HUES6 (cell line): ENCODE results near the gene NHERF1.

ENCODE experiments used
- H3K27ac ChIP-seq: 2 replicates; pipeline ENCODE4 v1.7.0; 2013; ENCODE audit warnings: low read depth, mild to moderate bottlenecking, low read length, inconsistent platforms
- H3K27me3 ChIP-seq: 2 replicates; pipeline ENCODE4 v1.6.1; 2013; ENCODE audit warnings: low read length; ENCODE audit not compliant: control insufficient read depth, insufficient read depth
- H3K36me3 ChIP-seq: 2 replicates; pipeline ENCODE4 v1.6.1; 2013; ENCODE audit warnings: low read length; ENCODE audit not compliant: control insufficient read depth, insufficient read depth
- H3K4me1 ChIP-seq: 2 replicates; pipeline ENCODE4 v1.6.1; 2013; ENCODE audit warnings: low read length; ENCODE audit not compliant: control insufficient read depth, insufficient read depth
- H3K4me3 ChIP-seq: 2 replicates; pipeline ENCODE4 v1.5.1; 2013; ENCODE audit warnings: low read depth, low read length
- H3K9ac ChIP-seq: one replicate; pipeline ENCODE4 v1.6.1; 2013; ENCODE audit warnings: mild to moderate bottlenecking, low read length
- H3K9me3 ChIP-seq: 2 replicates; pipeline ENCODE4 v1.6.1; 2013; ENCODE audit warnings: low read depth, low read length; ENCODE audit not compliant: control insufficient read depth, insufficient read depth

NHERF1 gene

DNA sequence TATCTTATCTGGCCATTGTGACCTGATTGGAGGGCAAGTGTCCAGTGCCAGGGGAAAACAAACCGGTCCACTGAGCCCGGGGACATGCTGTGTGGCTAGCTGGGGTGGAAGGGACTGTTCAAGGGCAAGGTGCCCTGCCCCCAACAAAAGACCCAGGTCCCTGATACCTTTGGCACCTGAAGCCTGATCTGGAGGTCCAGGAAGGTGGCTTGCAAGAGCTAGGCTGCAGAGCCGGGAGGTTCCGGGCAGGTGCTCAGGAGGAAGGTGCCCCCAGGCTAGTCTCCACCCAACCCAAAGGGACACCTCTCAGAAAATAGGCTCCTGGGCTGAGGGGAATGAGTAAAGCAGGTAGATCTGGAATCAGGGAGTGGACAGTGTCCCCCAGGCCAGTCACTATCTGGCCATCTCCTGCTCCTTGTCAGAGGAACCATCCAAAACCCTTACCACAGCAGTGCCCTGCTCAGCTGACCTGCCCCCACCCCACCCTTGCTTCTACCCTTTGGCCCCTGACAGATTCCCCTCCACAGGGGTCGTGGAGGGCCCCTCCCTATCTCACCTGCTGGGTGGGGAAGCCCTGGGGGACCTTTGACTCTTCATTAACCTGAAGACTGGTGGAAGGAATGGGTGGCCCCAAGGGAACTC lies 21.5 kb downstream of the NHERF1 start:
- Histone ChIP-seq H3K4me3 (no peak overlapping the region), H3K27me3 (no peaks in the 10 kb centered on the region), H3K27ac (no peak overlapping the region), H3K4me1 (no peaks in the 10 kb centered on the region), H3K36me3 (peaks cover 70% of the 10 kb centered on the region), H3K9ac (no peak overlapping the region), H3K9me3 (no peaks in the 10 kb centered on the region)

DNA sequence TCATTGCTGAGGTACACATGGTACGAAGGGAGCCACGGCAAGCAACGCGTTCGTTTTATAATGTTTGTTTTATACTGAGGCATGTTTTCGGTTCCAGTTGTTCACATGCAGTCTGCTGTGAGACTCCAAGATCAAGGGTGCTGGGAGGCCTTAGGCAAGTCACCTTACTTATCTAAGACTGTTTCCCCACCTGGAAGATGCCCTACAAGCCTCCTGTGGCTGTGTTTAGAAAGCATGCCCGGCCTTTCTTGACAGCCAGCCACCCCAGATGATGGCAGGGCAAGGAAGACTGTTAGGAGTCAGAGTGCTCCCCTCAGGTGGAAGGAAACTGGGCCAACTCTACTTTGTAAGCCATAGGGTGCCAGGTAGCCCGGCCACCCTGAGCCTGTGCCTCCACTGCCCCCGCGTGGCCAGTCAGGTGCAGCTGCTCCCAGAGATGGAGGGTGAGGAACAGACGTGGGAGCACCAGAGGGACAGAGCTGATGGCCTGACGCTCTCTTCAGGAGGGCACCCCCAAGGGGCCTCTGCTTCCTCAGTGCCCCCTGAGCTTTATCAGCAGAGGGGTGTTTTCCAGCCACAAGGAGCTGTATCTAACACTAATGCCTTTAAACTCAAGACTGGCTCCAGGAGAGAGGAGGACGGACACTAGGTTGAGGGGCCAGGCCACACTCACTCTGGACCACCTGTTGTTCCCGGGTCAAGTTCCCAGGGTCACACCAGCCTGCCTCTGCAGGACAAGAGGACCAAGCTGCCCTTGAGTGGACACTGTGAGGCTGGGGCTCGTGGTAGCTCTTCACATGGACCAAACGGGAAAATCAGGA lies 22.3 kb downstream of the NHERF1 start:
- Histone ChIP-seq H3K27ac (no peak overlapping the region), H3K4me1 (no peaks in the 10 kb centered on the region), H3K36me3 (peaks cover 69% of the 10 kb centered on the region), H3K9ac (no peak overlapping the region), H3K9me3 (no peaks in the 10 kb centered on the region), H3K4me3 (no peak overlapping the region), H3K27me3 (no peaks in the 10 kb centered on the region)

DNA sequence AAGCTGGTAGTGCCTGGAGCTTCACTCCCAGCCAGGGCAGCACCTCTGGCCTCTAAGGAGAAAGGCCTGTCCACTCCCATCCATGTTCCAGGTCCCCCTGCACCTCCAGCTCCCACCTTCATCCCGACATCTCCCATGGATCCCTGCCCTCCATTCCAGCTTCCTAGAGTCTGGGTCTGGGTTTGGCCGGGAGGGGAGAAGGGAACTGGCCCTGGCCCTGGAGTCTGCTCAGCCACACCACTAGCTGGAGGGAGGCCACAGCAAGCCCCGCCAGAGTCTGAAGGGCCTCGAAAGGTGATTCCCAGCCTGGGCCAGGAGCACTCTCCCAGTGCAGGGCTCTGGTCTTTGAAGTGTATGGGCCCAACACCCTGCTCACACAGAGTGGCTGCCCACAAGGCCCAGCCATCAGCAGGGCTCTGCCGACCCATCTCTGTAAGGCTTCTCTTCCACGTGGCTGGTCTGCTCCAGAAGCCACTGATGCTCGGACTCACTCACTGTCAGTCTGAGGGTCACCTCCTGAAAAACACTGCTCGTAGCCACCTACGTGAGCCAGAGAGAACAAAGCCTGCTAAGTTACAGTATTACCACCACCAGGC lies 23.0 kb downstream of the NHERF1 start:
- H3K36me3 ChIP-seq: peaks cover 66% of the 10 kb centered on the region
- H3K27ac ChIP-seq: no peak overlapping the region
- no peaks in the 10 kb centered on the region for H3K4me1 ChIP-seq

GRCh38 chr17:74772053-74772452 lies 23.6 kb downstream of the NHERF1 start:
- Histone ChIP-seq H3K9ac (no peak overlapping the region), H3K4me3 (no peak overlapping the region), H3K36me3 (peaks cover 62% of the 10 kb centered on the region), H3K9me3 (no peaks in the 10 kb centered on the region), H3K4me1 (peaks cover 2% of the 10 kb centered on the region; the same call in 1 of the 2 replicates), H3K27me3 (no peaks in the 10 kb centered on the region), H3K27ac (no peak overlapping the region)

More for the DNA sequence above, 23.0 kb downstream of the NHERF1 start:
- H3K27me3 ChIP-seq: no peaks in the 10 kb centered on the region
- H3K9ac ChIP-seq: no peak overlapping the region
- H3K4me3 ChIP-seq: no peak overlapping the region
- no peaks in the 10 kb centered on the region for H3K9me3 ChIP-seq

- no peak overlapping the region for H3K27ac ChIP-seq
- no peaks in the 10 kb centered on the region for H3K27me3 ChIP-seq
- H3K4me3 ChIP-seq: no peak overlapping the region
- H3K4me1 ChIP-seq: peaks cover 6% of the 10 kb centered on the region; the same call in 1 of the 2 replicates
- no peaks in the 10 kb centered on the region for H3K9me3 ChIP-seq
- H3K36me3 ChIP-seq: peaks cover 57% of the 10 kb centered on the region
- H3K9ac ChIP-seq: no peak overlapping the region
Measured at GRCh38 chr17:74773414-74773813, 25.0 kb downstream of the NHERF1 start.

DNA sequence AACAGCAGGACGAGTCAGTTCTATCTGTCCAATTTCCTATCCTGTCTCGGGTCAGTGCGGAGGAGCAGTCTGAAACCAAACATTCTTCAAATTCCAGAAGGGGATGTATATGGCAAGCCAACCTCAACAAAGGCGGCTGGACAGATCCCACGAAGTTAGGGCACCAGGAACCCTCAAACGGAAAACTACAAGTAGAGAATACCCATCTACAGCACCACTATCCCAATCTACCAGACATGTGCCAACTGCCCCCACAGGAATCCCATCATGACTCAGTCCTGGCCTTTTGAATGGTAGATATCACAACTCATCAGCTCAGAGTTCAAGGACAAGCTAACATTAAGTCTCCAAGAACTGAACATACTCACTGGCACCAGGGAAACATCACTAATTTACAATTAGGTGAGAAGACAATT lies 25.5 kb downstream of the NHERF1 start:
- Histone ChIP-seq H3K4me3 (no peak overlapping the region), H3K36me3 (peaks cover 52% of the 10 kb centered on the region), H3K9me3 (no peaks in the 10 kb centered on the region), H3K27ac (no peak overlapping the region), H3K9ac (no peak overlapping the region), H3K27me3 (no peaks in the 10 kb centered on the region), H3K4me1 (peaks cover 6% of the 10 kb centered on the region; the same call in 1 of the 2 replicates)

DNA sequence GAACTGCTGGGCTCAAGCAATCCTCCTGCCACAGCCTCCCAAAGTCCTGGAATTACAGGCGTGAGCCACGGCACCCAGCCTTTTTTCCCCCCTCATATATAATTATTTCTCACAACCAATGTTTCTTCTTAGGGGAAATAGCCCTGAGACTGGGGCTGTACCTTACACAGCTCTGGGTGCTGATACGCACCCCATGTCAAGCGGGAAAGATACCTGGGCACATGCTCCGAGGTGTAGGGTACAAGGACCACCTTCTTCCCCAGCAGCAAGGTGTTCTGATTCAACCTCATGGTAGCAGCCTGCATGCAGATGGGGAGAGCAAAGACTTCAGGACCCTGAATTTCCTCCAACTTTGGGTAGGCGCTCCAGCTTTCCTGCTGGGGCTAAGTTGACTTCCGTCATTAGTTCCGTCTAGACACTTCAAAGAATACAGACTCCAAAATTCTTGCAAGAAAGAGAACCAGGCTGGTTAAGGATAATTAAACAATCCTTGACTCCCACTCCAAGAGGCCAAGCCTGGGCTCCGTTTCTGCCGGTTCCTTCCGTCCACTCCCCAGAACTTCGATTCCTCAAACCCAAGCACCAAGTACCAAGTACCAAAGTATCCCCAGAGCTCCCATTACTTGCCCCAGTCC lies 27.1 kb downstream of the NHERF1 start:
- peak overlapping the region; percentile 75 for H3K9ac ChIP-seq
- H3K4me3 ChIP-seq: peak overlapping the region; percentile 90
- H3K27ac ChIP-seq: no peak overlapping the region
- peaks cover 12% of the 10 kb centered on the region; the same call in 1 of the 2 replicates for H3K4me1 ChIP-seq
- H3K36me3 ChIP-seq: peaks cover 44% of the 10 kb centered on the region
- no peaks in the 10 kb centered on the region for H3K27me3 ChIP-seq
- no peaks in the 10 kb centered on the region for H3K9me3 ChIP-seq

DNA sequence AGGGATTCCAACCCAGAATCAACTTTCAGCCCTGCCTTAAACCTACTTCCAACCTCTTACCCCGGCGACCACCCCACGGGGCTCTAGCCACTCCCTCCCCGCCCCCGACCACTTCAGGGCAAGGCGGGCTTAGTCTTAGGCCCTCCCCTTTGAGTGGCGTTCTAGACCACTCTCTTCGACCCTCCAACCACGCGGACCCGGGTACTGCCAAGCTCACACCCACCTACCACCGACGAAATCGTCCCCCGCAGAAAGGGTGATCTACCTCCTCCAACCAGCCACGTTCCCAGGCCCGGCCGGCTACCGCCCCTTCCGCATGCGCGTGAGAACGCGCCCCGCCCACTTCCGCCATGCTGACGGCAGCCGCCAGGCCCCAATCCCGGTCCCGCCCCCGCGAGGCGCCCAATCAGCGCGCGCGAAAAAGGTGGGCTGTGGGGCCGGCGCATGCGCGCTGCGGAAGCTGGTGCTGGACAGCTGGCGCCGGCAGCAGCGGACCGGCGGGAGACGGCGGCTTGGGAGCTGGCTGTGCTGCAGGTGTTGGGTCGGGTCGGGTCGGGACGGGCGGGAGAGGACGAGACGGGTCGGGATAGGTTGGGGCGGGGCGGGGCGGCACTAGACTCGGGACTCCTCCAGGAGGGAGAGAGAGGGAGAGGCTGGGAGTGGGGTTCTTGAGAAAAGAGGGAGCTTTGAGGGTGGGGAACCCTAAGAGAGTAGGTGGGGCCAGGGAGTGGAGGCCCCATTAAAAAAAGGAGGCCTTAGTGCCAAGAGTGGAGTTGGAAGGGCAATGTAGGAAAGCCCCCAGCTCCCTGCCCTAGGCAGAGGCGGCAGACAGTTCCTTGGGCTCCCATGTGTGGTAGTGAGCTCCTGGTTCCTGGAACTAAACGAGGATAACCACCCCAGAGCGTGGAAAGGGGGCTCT lies 27.9 kb downstream of the NHERF1 start, which contains the start of gene NAT9:
TSS of gene NAT9 (minus strand) at position 302 of the 919 bp plus-strand sequence. CDS start 647 bp downstream, outside the sequence.
- H3K9me3 ChIP-seq: no peaks in the 10 kb centered on the region
- 0 out of 2 replicates have a peak within 1 kb of the TSS, but pooled peaks have one; percentile 60 for H3K27ac ChIP-seq
- peak within 1 kb of the TSS; percentile 90 for H3K4me3 ChIP-seq
- peaks cover 37% of the 10 kb centered on the region for H3K36me3 ChIP-seq
- H3K27me3 ChIP-seq: no peaks in the 10 kb centered on the region
- H3K4me1 ChIP-seq: peaks cover 12% of the 10 kb centered on the region; the same call in 1 of the 2 replicates
- H3K9ac ChIP-seq: peak within 1 kb of the TSS; percentile 84

DNA sequence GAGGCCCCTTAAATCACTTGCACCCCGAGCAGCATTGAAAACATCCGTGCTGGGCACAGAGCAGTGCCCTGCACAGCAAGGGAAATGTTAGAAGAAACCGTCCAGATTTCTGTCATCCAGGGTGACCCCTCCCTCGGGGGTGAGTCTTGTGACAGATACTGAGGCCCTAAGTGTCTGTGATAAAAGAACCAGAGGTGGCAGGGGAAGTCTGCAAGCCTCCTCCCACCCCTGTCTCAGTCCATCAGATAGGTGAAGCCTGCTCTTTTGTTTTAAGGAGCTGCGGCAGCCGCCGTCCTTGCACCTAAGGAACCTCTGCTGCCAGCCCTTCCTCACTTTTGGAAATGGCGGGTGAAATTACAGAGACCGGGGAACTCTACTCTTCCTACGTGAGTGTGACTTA lies 28.6 kb downstream of the NHERF1 start:
- Histone ChIP-seq H3K27me3 (no peaks in the 10 kb centered on the region), H3K9ac (peak overlapping the region; percentile 84), H3K4me1 (peaks cover 12% of the 10 kb centered on the region; the same call in 1 of the 2 replicates), H3K36me3 (peaks cover 31% of the 10 kb centered on the region), H3K9me3 (no peaks in the 10 kb centered on the region), H3K4me3 (peak overlapping the region; percentile 90), H3K27ac (0 out of 2 replicates have a peak overlapping the region, but pooled peaks have one; percentile 60)
